SU-DHL-6 (cell line): ENCODE measurements around the gene SNTG2.

ENCODE experiments used
- EZH2phosphoT487 ChIP-seq: fragments of 200-600 bp; sonication (generic), shearing (Covaris generic); conservative IDR thresholded peaks from 2 replicates; pipeline ENCODE4 v1.6.1; 2018; ENCODE audit warnings: mild to moderate bottlenecking, antibody characterized with exemption, low read length, moderate library complexity, mixed read lengths
- TF ChIP-seq, protein P1 (sequence below): fragments of 200-600 bp; sonication (generic); IDR thresholded peaks from one replicate; pipeline ENCODE4 v1.5.1; 2017; ENCODE audit warnings: antibody characterized with exemption, mild to moderate bottlenecking, low read length, moderate library complexity; ENCODE audit not compliant: insufficient read depth, poor library complexity, severe bottlenecking

DNA sequence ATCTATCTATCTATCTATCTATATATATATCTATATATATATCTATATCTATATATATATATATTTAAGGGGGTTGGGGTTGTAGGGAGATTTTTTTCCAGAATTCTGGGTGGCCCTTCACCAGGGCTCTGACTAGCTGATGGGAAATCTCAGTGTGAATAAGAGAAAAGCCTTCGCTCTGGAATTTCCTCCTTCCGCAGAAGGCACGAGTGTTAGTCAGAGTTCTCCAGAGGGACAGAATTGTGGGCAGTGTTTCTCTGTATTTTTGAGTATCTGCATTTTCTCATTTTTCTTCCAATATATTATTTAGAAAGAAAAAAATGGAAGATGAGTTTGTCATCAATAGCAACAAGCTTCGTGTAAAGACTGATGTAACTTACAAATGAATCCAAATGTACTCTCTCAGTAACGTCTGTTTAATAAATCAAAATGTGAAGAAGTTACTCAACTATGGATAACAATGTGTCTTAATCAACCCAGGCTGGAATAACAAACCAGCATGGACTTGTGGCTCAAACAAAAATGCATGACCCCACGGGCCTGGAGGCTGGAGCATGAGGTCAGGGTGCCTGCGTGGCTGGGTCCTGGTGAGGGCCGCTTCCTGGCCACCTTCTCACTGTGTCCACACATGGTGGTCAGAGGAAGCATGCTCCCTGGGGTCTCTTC is 10.6 kb upstream of the SNTG2 start:
- TF ChIP-seq, protein P1, sequence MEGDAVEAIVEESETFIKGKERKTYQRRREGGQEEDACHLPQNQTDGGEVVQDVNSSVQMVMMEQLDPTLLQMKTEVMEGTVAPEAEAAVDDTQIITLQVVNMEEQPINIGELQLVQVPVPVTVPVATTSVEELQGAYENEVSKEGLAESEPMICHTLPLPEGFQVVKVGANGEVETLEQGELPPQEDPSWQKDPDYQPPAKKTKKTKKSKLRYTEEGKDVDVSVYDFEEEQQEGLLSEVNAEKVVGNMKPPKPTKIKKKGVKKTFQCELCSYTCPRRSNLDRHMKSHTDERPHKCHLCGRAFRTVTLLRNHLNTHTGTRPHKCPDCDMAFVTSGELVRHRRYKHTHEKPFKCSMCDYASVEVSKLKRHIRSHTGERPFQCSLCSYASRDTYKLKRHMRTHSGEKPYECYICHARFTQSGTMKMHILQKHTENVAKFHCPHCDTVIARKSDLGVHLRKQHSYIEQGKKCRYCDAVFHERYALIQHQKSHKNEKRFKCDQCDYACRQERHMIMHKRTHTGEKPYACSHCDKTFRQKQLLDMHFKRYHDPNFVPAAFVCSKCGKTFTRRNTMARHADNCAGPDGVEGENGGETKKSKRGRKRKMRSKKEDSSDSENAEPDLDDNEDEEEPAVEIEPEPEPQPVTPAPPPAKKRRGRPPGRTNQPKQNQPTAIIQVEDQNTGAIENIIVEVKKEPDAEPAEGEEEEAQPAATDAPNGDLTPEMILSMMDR = no peak
- TF ChIP-seq EZH2phosphoT487 = no peak
